Astrocyte (in vitro differentiated cells and primary cell): ENCODE measurements around the gene DLGAP1. TPM values are rescaled to one million over a fixed set of nuclear protein-coding genes. Genes with fewer than 3 reads are reported as not detected.

Experiments
- DNase-seq: peaks from one replicate; pipeline ENCODE4 v3.0.0-alpha.2; 2010; ENCODE audit warnings: low read depth
- FAIRE-seq: peaks from 2 replicates; lab custom pipeline; 2011; peaks lifted over from hg19 to GRCh38; lab: Jason Lieb, UNC
- H2AFZ ChIP-seq: 2 replicates; pipeline ENCODE4 v1.6.0; 2012; ENCODE audit warnings: low read depth, low read length, inconsistent platforms
- H3K27ac ChIP-seq: 2 replicates; pipeline ENCODE4 v1.5.1; 2011; ENCODE audit warnings: low read depth, low read length, inconsistent platforms
- H3K27me3 ChIP-seq: 2 replicates; pipeline ENCODE4 v1.6.0; 2011; ENCODE audit warnings: low read length, inconsistent platforms; ENCODE audit not compliant: insufficient read depth
- H3K36me3 ChIP-seq: 2 replicates; pipeline ENCODE4 v1.5.1; 2011; ENCODE audit warnings: low read length, inconsistent platforms; ENCODE audit not compliant: insufficient read depth
- H3K4me1 ChIP-seq: 2 replicates; pipeline ENCODE4 v1.5.1; 2011; ENCODE audit warnings: low read length, inconsistent platforms; ENCODE audit not compliant: insufficient read depth
- H3K4me2 ChIP-seq: 2 replicates; pipeline ENCODE4 v1.6.0; 2012; ENCODE audit warnings: low read length, inconsistent platforms
- H3K4me3 ChIP-seq: 2 replicates; pipeline ENCODE4 v1.5.1; 2011; ENCODE audit warnings: low read depth, mild to moderate bottlenecking, low read length, inconsistent platforms; ENCODE audit not compliant: insufficient read depth
- H3K79me2 ChIP-seq: 2 replicates; pipeline ENCODE4 v1.6.0; 2012; ENCODE audit warnings: mild to moderate bottlenecking, low read length, inconsistent platforms; ENCODE audit not compliant: insufficient read depth
- H3K9ac ChIP-seq: 2 replicates; pipeline ENCODE4 v1.6.0; 2012; ENCODE audit warnings: mild to moderate bottlenecking, low read length, inconsistent platforms
- H3K9me3 ChIP-seq: 2 replicates; pipeline ENCODE4 v1.5.1; 2012; ENCODE audit warnings: low read depth, mild to moderate bottlenecking, low read length, inconsistent platforms; ENCODE audit not compliant: insufficient read depth
- H4K20me1 ChIP-seq: 2 replicates; pipeline ENCODE4 v1.6.0; 2012; ENCODE audit warnings: low read length, inconsistent platforms; ENCODE audit not compliant: insufficient read depth
- H3K27ac Mint-ChIP-seq: one replicate; pipeline ENCODE4 v1.8.0; 2021; ENCODE audit warnings: mild to moderate bottlenecking, mixed read lengths; ENCODE audit not compliant: unreplicated experiment
- H3K27me3 Mint-ChIP-seq: one replicate; pipeline ENCODE4 v1.8.0; 2021; ENCODE audit warnings: low read depth, mixed read lengths; ENCODE audit not compliant: unreplicated experiment
- H3K36me3 Mint-ChIP-seq: one replicate; pipeline ENCODE4 v1.8.0; 2021; ENCODE audit warnings: low read depth, mixed read lengths; ENCODE audit not compliant: unreplicated experiment
- H3K4me1 Mint-ChIP-seq: one replicate; pipeline ENCODE4 v1.8.0; 2021; ENCODE audit warnings: low read depth, mixed read lengths; ENCODE audit not compliant: unreplicated experiment
- H3K4me3 Mint-ChIP-seq: one replicate; pipeline ENCODE4 v1.8.0; 2021; ENCODE audit warnings: mild to moderate bottlenecking, moderate library complexity, mixed read lengths; ENCODE audit not compliant: unreplicated experiment
- H3K9me3 Mint-ChIP-seq: one replicate; pipeline ENCODE4 v1.8.0; 2021; ENCODE audit warnings: mild to moderate bottlenecking, mixed read lengths; ENCODE audit not compliant: unreplicated experiment
- EZH2 ChIP-seq: IDR thresholded peaks from 2 replicates; pipeline ENCODE4 v1.6.1; 2012; ENCODE audit warnings: mild to moderate bottlenecking, low read length, inconsistent platforms; ENCODE audit not compliant: insufficient read depth
- total RNA-seq: library from RNA; stranded (reverse); gene quantifications from 2 replicates; pipeline ENCODE4 v1.2.1, GENCODE V29; 2021
- TF ChIP-seq, protein P1 (sequence below): IDR thresholded peaks from 2 replicates; pipeline ENCODE4 v1.5.1; 2011; ENCODE audit warnings: low read depth, mild to moderate bottlenecking, inconsistent platforms, low read length, moderate library complexity; ENCODE audit not compliant: insufficient read depth

The DLGAP1 gene
- total RNA-seq, 1 donor from 2014 or later = 2.3 TPM

DNA sequence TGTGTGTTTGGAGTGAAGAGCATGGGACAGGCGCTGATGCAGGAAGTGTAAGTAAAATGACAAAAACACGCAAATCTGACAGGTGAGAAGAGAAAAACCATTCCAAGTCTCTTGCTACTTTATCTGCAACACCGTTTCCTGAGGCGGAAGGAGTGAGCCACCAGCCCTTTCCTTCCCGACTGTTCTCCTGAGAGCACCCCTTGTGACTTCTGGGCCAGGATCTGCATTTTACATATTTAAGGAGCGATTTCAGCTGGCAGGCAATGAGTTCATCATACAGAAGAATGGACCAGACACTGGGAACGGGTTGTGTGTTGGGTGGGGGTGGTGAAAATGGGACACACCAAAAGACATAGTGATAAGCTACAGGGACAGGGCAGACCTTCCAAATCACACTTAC, 727.8 kb downstream of the DLGAP1 start:
- TF ChIP-seq, protein P1, sequence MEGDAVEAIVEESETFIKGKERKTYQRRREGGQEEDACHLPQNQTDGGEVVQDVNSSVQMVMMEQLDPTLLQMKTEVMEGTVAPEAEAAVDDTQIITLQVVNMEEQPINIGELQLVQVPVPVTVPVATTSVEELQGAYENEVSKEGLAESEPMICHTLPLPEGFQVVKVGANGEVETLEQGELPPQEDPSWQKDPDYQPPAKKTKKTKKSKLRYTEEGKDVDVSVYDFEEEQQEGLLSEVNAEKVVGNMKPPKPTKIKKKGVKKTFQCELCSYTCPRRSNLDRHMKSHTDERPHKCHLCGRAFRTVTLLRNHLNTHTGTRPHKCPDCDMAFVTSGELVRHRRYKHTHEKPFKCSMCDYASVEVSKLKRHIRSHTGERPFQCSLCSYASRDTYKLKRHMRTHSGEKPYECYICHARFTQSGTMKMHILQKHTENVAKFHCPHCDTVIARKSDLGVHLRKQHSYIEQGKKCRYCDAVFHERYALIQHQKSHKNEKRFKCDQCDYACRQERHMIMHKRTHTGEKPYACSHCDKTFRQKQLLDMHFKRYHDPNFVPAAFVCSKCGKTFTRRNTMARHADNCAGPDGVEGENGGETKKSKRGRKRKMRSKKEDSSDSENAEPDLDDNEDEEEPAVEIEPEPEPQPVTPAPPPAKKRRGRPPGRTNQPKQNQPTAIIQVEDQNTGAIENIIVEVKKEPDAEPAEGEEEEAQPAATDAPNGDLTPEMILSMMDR = no peak
- no peak for TF ChIP-seq EZH2
- no peak overlapping the region for H3K27ac Mint-ChIP-seq

DNA sequence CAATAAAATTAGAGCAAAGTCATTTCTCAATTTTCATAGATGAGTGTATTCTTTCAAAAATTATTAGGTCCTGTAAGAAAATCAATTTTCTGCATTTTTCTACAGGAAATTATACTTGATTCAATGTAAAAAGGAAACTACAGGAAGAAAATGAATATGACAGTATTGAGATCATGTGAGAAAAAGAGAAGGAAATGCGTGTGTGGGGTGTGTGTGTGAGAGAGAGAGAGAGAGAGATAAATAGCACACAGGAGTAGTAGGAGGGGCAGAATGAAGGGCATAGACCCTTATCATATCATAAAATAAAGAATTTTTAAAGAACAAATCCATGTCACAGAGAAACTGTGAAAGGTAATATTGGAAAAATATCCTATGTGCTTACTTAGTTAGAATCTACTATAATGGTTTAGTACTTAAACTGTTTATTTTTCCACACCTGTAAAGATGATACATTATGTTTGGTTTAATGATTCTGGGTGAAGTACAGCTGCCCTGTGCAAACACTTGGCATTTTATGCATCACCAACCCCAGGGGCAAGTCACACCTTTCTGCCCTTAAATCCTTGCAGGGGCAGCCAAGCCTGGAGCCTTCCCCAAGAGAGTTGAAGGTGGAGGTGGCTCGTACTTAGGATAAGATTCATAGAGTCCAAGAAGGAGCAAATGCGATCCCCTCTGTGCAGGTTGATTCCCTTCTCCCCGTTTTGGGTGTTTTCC, 728.7 kb downstream of the DLGAP1 start:
- H3K4me1 ChIP-seq = no peaks in the 10 kb centered on the region
- H3K27me3 Mint-ChIP-seq = no peaks in the 10 kb centered on the region
- peaks cover 3% of the 10 kb centered on the region for H3K36me3 Mint-ChIP-seq
- H3K4me3 ChIP-seq = no peak overlapping the region
- no peak overlapping the region for H2AFZ ChIP-seq
- TF ChIP-seq, protein P1 = no peak
- TF ChIP-seq EZH2 = no peak
- no peak overlapping the region for H3K4me3 Mint-ChIP-seq
- DNase-seq (no peak), FAIRE-seq (no peak)
- H3K27me3 ChIP-seq = no peaks in the 10 kb centered on the region
- no peak overlapping the region for H3K27ac Mint-ChIP-seq
- H3K9me3 ChIP-seq = no peaks in the 10 kb centered on the region
- no peaks in the 10 kb centered on the region for H3K36me3 ChIP-seq
- no peak overlapping the region for H3K4me2 ChIP-seq
- H3K4me1 Mint-ChIP-seq = no peaks in the 10 kb centered on the region
- no peaks in the 10 kb centered on the region for H3K9me3 Mint-ChIP-seq
- no peak overlapping the region for H3K27ac ChIP-seq
- H4K20me1 ChIP-seq = no peaks in the 10 kb centered on the region
- H3K79me2 ChIP-seq = no peaks in the 10 kb centered on the region
- no peak overlapping the region for H3K9ac ChIP-seq

More for the DNA sequence above, 727.8 kb downstream of the DLGAP1 start:
- no peak overlapping the region for H3K27ac ChIP-seq
- H3K36me3 ChIP-seq = no peaks in the 10 kb centered on the region
- no peaks in the 10 kb centered on the region for H4K20me1 ChIP-seq
- no peaks in the 10 kb centered on the region for H3K79me2 ChIP-seq
- no peaks in the 10 kb centered on the region for H3K9me3 Mint-ChIP-seq
- no peak overlapping the region for H3K4me2 ChIP-seq
- no peaks in the 10 kb centered on the region for H3K27me3 ChIP-seq
- H3K27me3 Mint-ChIP-seq = no peaks in the 10 kb centered on the region
- H3K4me1 ChIP-seq = no peaks in the 10 kb centered on the region
- no peak overlapping the region for H3K9ac ChIP-seq
- FAIRE-seq (no peak), DNase-seq (no peak)
- H2AFZ ChIP-seq = no peak overlapping the region
- H3K9me3 ChIP-seq = no peaks in the 10 kb centered on the region
- no peak overlapping the region for H3K4me3 ChIP-seq
- peaks cover 3% of the 10 kb centered on the region for H3K36me3 Mint-ChIP-seq
- H3K4me1 Mint-ChIP-seq = no peaks in the 10 kb centered on the region
- no peak overlapping the region for H3K4me3 Mint-ChIP-seq

DNA sequence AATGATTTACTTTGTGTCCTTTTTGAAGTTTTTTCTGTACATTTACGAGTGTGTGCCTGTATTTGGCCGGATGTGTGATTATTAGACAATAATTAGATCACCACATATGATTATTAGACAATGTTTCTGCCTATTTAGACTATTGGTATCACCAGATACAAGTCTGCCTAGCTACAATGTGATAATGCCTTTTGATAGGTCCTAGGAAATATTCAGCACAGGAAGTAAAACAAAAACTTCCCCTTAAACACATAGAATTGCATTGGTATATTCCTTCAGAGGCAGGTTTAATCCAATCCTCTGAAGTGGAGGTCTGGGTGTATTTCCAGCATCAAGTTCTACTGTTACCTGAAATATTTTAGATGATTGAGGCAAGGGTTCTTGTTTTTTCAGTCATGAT, 730.0 kb downstream of the DLGAP1 start:
- H3K36me3 ChIP-seq = no peaks in the 10 kb centered on the region
- TF ChIP-seq, protein P1 = no peak
- no peak for TF ChIP-seq EZH2
- no peak overlapping the region for H3K9ac ChIP-seq
- no peak overlapping the region for H2AFZ ChIP-seq
- no peak overlapping the region for H3K27ac ChIP-seq
- Mint-ChIP-seq H3K4me3 (no peak overlapping the region), H3K27ac (no peak overlapping the region), H3K36me3 (peaks cover 3% of the 10 kb centered on the region), H3K27me3 (no peaks in the 10 kb centered on the region), H3K4me1 (no peaks in the 10 kb centered on the region), H3K9me3 (no peaks in the 10 kb centered on the region)
- no peaks in the 10 kb centered on the region for H3K4me1 ChIP-seq
- no peak overlapping the region for H3K4me3 ChIP-seq
- no peak overlapping the region for H3K4me2 ChIP-seq
- H3K27me3 ChIP-seq = no peaks in the 10 kb centered on the region
- H4K20me1 ChIP-seq = no peaks in the 10 kb centered on the region
- no peak for DNase-seq
- FAIRE-seq = no peak
- no peaks in the 10 kb centered on the region for H3K9me3 ChIP-seq
- H3K79me2 ChIP-seq = no peaks in the 10 kb centered on the region
